Upper lobe of right lung (tissue), 1 donor: Measurements from ENCODE around the gene MESD. TPM values are rescaled to one million over a fixed set of nuclear protein-coding genes. Genes with fewer than 3 reads are reported as not detected.

Experiments used
- ATAC-seq: fragments of 200-7000 bp; cut with Tn5 transposase; one replicate; pipeline ENCODE4 v1.9.1; 2020; ENCODE audit warnings: mild to moderate bottlenecking, moderate library complexity
- DNase-seq: peaks from one replicate; pipeline ENCODE4 v3.0.0-alpha.2; 2020
- H3K27ac ChIP-seq: fragments of 200-600 bp; one replicate; pipeline ENCODE4 v1.8.0; 2022
- H3K27me3 ChIP-seq: fragments of 200-600 bp; one replicate; pipeline ENCODE4 v1.8.0; 2022; ENCODE audit warnings: mild to moderate bottlenecking
- H3K36me3 ChIP-seq: fragments of 200-600 bp; one replicate; pipeline ENCODE4 v1.8.0; 2022
- H3K4me1 ChIP-seq: fragments of 200-600 bp; one replicate; pipeline ENCODE4 v1.8.0; 2022
- H3K4me3 ChIP-seq: fragments of 200-600 bp; one replicate; pipeline ENCODE4 v1.8.0; 2022; ENCODE audit warnings: mild to moderate bottlenecking
- H3K9me3 ChIP-seq: fragments of 200-600 bp; one replicate; pipeline ENCODE4 v1.8.0; 2022
- CTCF ChIP-seq: fragments of 200-600 bp; IDR thresholded peaks from one replicate; pipeline ENCODE4 v1.8.0; 2022; ENCODE audit warnings: antibody characterized with exemption
- intact Hi-C: fragments of 100-400 bp; cut with DNase I; formaldehyde crosslinking; loops from one replicate; pipeline ENCODE4 v1.11.0; 2022
- total RNA-seq: library from RNA; stranded (reverse); fragmentation: NEBNext Ultra II Directional; extraction: Animal tissue kit (Norgen Biotek cat#: 25700); gene quantifications from one replicate; pipeline ENCODE4 v1.2.1, GENCODE V29; 2021
- donor health status: DM: no; HTN: yes; CAD: no; lungs with severe emphysema.

MESD gene
- total RNA-seq, 1 donor from 2014 or later: 26.7 TPM

GRCh38 chr15:80932989-80933388 lies 56.6 kb downstream of the MESD start:
- no peak for TF ChIP-seq CTCF
- Histone ChIP-seq H3K27me3 (no peaks in the 10 kb centered on the region), H3K9me3 (no peaks in the 10 kb centered on the region), H3K36me3 (peaks cover 19% of the 10 kb centered on the region), H3K4me3 (no peak overlapping the region), H3K4me1 (no peaks in the 10 kb centered on the region), H3K27ac (no peak overlapping the region)
- ATAC-seq: peak; percentile 40
- no peak for DNase-seq
- intact Hi-C loops: no loop called here

GRCh38 chr15:80932513-80932815 lies 57.2 kb downstream of the MESD start:
- no peak for TF ChIP-seq CTCF
- intact Hi-C loops: no loop called here
- Histone ChIP-seq H3K27me3 (no peaks in the 10 kb centered on the region), H3K4me3 (no peak overlapping the region), H3K36me3 (peaks cover 14% of the 10 kb centered on the region), H3K4me1 (no peaks in the 10 kb centered on the region), H3K27ac (no peak overlapping the region), H3K9me3 (no peaks in the 10 kb centered on the region)
- no peak for DNase-seq
- ATAC-seq: no peak

- no peaks in the 10 kb centered on the region for H3K9me3 ChIP-seq
- H3K4me1 ChIP-seq: no peaks in the 10 kb centered on the region
- H3K27me3 ChIP-seq: no peaks in the 10 kb centered on the region
- no peak overlapping the region for H3K27ac ChIP-seq
- peaks cover 8% of the 10 kb centered on the region for H3K36me3 ChIP-seq
- intact Hi-C loops: no loop called here
- ATAC-seq (no peak), DNase-seq (no peak)
- no peak overlapping the region for H3K4me3 ChIP-seq
- TF ChIP-seq CTCF: no peak
These were observed 57.7 kb downstream of the MESD start for GRCh38 chr15:80931721-80932512.

GRCh38 chr15:80931191-80931590 lies 58.4 kb downstream of the MESD start:
- Histone ChIP-seq H3K27ac (no peak overlapping the region), H3K27me3 (no peaks in the 10 kb centered on the region), H3K4me1 (no peaks in the 10 kb centered on the region), H3K9me3 (no peaks in the 10 kb centered on the region), H3K4me3 (no peak overlapping the region), H3K36me3 (peaks cover 8% of the 10 kb centered on the region)
- DNase-seq (no peak), ATAC-seq (no peak)
- no peak for TF ChIP-seq CTCF
- intact Hi-C loops: no loop called here

GRCh38 chr15:80929689-80930088 lies 59.9 kb downstream of the MESD start:
- DNase-seq: no peak
- intact Hi-C loops: no loop called here

More at GRCh38 chr15:80929689-80930088, 59.9 kb downstream of the MESD start:
- no peak for TF ChIP-seq CTCF
- H3K27ac ChIP-seq: no peak overlapping the region
- ATAC-seq: no peak
- H3K27me3 ChIP-seq: no peaks in the 10 kb centered on the region
- H3K9me3 ChIP-seq: no peaks in the 10 kb centered on the region
- no peak overlapping the region for H3K4me3 ChIP-seq
- H3K4me1 ChIP-seq: no peaks in the 10 kb centered on the region
- peaks cover 18% of the 10 kb centered on the region for H3K36me3 ChIP-seq
